Stimulated activated CD8-positive, alpha-beta memory T cell treated with anti-CD3 and anti-CD28 coated beads, Interleukin-4, amount 100 ng/mL, for 4 hours (primary cell): Measurements from ENCODE around the gene TUNAR.
"Not testable (repeated sequence)": the region's sequence is repeated elsewhere in the genome, so short reads cannot be mapped to it uniquely, and the experiment has no call there.

Experiments used
- DNase-seq, 2 donors: peaks; one replicate each; pipeline ENCODE4 v3.0.0-alpha.2; 2020; ENCODE audit warnings: low read depth in 2 of 2, low spot score in 1 of 2

Gene TUNAR

DNA sequence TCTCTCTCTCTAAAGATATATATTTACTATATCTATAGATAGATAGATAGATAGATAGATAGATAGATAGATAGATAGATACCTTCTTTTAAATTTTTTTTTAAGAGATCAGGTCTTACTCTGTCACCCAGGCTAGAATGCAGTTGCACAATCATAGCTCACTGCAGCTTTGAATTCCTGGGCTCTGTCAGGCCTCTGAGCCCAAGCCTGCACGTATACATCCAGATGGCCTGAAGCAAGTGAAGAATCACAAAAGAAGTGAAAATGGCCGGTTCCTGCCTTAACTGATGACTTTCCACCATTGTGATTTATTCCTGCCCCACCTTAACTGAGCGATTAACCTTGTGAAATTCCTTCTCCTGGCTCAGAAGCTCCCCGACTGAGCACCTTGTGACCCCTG lies 91.4 kb downstream of the TUNAR start:
- not testable (repeated sequence) for DNase-seq
